GM12872 (cell line): ENCODE measurements around the gene PRR27.

Source experiments
- CTCF ChIP-seq: IDR thresholded peaks from 3 replicates; pipeline ENCODE4 v1.5.1; 2011; ENCODE audit warnings: low read depth, mild to moderate bottlenecking, low read length, moderate library complexity; ENCODE audit not compliant: insufficient read depth

Gene PRR27

GRCh38 chr4:70197842-70198241 is 43.8 kb downstream of the PRR27 start:
- TF ChIP-seq CTCF = no peak

GRCh38 chr4:70203601-70204000 is 49.6 kb downstream of the PRR27 start:
- no peak for TF ChIP-seq CTCF
